ENCODE data around the gene ADGRV1. TPM values are rescaled to one million over a fixed set of nuclear protein-coding genes. Genes with fewer than 3 reads are reported as not detected.

ADGRV1 gene
- total RNA-seq, 1 experiment from 2014 or later: 64.8 TPM

DNA sequence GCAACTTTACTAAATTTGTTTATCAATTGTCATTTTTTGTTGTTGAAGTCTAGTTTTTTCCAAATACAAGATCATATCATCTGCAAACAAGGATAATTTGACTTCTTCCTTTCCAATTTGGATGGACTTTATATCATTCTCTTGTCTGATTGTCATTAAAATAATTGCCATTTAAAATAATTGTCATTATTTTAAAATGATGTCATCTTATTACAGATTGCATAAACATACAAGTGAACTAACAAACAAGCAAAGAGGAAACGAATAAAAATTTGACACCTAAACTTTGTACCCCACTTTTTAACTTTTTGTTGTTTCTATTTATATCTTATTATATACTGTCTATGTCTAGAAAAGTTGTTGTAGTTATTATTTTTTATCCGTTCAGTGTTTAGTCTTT, 275.2 kb downstream of the ADGRV1 start:
- H3K9ac ChIP-seq (ENCODE audit: extremely low read depth, insufficient read length, low read length): no peak overlapping the region
- DNase-seq: no peak
- peaks cover 22 to 51% (median 32%) of the 10 kb centered on the region in 3 experiments; a peak in 6 of 7 replicates for H3K36me3 Mint-ChIP-seq (ENCODE audit: insufficient read depth in 1 of 3, low read depth in 3 of 3)
- no peak overlapping the region for H3K4me3 Mint-ChIP-seq
- no peak overlapping the region for H3K4ac ChIP-seq (ENCODE audit: low read depth, low read length)
- no peaks in the 10 kb centered on the region for H3K4me1 ChIP-seq (ENCODE audit: insufficient read depth, low read length)
- no peak overlapping the region for H2BK15ac ChIP-seq (ENCODE audit: low read depth, low read length)
- H4K91ac ChIP-seq (ENCODE audit: insufficient read length, low read depth, low read length): no peak overlapping the region
- H4K5ac ChIP-seq (ENCODE audit: insufficient read length, low read depth, low read length): no peak overlapping the region
- no CpG with 5 or more reads among the region's 2 CpGs for WGBS (ENCODE audit: extremely low coverage, insufficient read length, low lambda C conversion rate)
- no peaks in the 10 kb centered on the region for H3K79me2 ChIP-seq (ENCODE audit: insufficient read depth, low read length)
- H3K23ac ChIP-seq (ENCODE audit: insufficient read length, low read depth, low read length): no peak overlapping the region
- no peaks in the 10 kb centered on the region for H3K27me3 Mint-ChIP-seq (ENCODE audit: low read depth)
- no peaks in the 10 kb centered on the region for H3K9me3 Mint-ChIP-seq
- no peak overlapping the region for H2BK5ac ChIP-seq (ENCODE audit: insufficient read length, low read length)
- no peak overlapping the region for H3K27ac Mint-ChIP-seq
- TF ChIP-seq, protein P1, sequence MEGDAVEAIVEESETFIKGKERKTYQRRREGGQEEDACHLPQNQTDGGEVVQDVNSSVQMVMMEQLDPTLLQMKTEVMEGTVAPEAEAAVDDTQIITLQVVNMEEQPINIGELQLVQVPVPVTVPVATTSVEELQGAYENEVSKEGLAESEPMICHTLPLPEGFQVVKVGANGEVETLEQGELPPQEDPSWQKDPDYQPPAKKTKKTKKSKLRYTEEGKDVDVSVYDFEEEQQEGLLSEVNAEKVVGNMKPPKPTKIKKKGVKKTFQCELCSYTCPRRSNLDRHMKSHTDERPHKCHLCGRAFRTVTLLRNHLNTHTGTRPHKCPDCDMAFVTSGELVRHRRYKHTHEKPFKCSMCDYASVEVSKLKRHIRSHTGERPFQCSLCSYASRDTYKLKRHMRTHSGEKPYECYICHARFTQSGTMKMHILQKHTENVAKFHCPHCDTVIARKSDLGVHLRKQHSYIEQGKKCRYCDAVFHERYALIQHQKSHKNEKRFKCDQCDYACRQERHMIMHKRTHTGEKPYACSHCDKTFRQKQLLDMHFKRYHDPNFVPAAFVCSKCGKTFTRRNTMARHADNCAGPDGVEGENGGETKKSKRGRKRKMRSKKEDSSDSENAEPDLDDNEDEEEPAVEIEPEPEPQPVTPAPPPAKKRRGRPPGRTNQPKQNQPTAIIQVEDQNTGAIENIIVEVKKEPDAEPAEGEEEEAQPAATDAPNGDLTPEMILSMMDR (conservative IDR thresholded peaks at IDR 0.05): no peak
- no peak overlapping the region for H2BK12ac ChIP-seq (ENCODE audit: insufficient read length, low read depth, low read length)
- H3K9me3 ChIP-seq (ENCODE audit: control insufficient read depth, low read depth, low read length): no peaks in the 10 kb centered on the region
- no peak overlapping the region for H3K27ac ChIP-seq (ENCODE audit: insufficient read length, low read depth, low read length)
- no peak overlapping the region for H3K4me2 ChIP-seq (ENCODE audit: insufficient read depth, insufficient read length, low read length)
- H2AFZ ChIP-seq (ENCODE audit: low read length): no peak overlapping the region
- no peaks in the 10 kb centered on the region for H4K20me1 ChIP-seq (ENCODE audit: control insufficient read depth, insufficient read depth, insufficient read length)
- no peaks in the 10 kb centered on the region for H3K4me1 Mint-ChIP-seq
- H3K56ac ChIP-seq (ENCODE audit: insufficient read length, low read depth, low read length): no peak overlapping the region
- H4K8ac ChIP-seq (replicated peaks; ENCODE audit: insufficient read length, low read depth, low read length): no peak overlapping the region
- no peak overlapping the region for H2AK5ac ChIP-seq (ENCODE audit: insufficient read length, low read length)
- H3K23me2 ChIP-seq (ENCODE audit: insufficient read length, low read depth, low read length, poor library complexity, severe bottlenecking): no peaks in the 10 kb centered on the region
- H2BK20ac ChIP-seq (ENCODE audit: low read depth, low read length, poor library complexity, severe bottlenecking): no peak overlapping the region
- no peak overlapping the region for H3T11ph ChIP-seq (ENCODE audit: low read length)
- no peaks in the 10 kb centered on the region for H3K27me3 ChIP-seq (ENCODE audit: insufficient read depth, low read length)
- H2BK120ac ChIP-seq (ENCODE audit: low read depth, low read length, poor library complexity, severe bottlenecking): no peak overlapping the region
- H3K14ac ChIP-seq (ENCODE audit: insufficient read depth, low read length): no peak overlapping the region
- no peaks in the 10 kb centered on the region for H3K79me1 ChIP-seq (ENCODE audit: insufficient read depth, low read depth, low read length, poor library complexity, severe bottlenecking)
- no peak overlapping the region for H3K18ac ChIP-seq (ENCODE audit: insufficient read length, low read depth, low read length)

All from H9 (cell line).